GM13977 (cell line): ENCODE data around the gene ULK1.

Experiments
- DNase-seq: peaks from one replicate; pipeline ENCODE4 v3.0.0; 2012; ENCODE audit warnings: low spot score
- in situ Hi-C: fragments of 300-500 bp; cut with MboI; formaldehyde crosslinking; loops from one replicate; pipeline ENCODE4 v1.12.0; 2022; ENCODE audit warnings: low sequenced_read_pairs, low pct_unique_long_range_greater_than_20kb, mixed read lengths, inconsistent platforms; ENCODE audit not compliant: unreplicated experiment
- TF ChIP-seq, protein P1 (sequence below): IDR thresholded peaks from 2 replicates; pipeline ENCODE4 v1.5.1; 2012; ENCODE audit warnings: mild to moderate bottlenecking, control low read depth; ENCODE audit not compliant: insufficient read depth; ENCODE audit errors: extremely low read depth, missing control alignments

ULK1 gene

DNA sequence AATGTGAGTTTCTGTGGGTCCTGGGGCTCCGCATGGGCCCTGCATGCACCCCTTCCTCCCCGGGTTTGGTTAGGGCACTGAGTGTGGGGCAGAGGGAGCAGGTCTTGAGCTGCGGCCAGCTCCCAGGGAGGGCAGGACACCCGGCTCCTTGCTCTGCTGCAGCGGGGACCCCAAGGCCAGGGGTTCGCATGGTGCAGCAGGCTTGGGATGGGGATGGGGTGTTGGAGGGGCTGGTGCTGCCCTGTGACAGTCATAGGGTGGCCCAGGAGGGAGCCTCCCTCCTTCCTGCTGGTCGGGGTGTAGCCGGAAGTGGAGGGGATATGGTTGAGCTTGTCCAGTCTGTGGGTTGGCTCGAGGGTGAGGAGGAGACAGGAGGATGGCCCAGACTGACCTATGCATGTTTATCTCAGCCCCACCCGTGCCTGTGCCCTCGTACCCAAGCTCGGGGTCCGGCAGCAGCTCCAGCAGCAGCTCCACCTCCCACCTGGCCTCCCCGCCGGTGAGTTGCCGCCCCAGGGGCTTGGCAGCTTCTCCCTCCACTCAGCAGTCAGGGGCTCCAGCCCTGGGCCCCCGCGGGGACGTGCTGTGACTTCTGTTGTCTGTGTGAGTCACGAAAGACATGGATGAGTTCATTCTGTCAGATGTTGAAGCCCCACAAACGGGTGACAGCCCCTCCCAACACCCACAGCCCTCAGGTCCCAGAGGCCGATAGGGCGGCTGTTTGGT, 16.0 kb downstream of the ULK1 start:
- no peak for DNase-seq
- in situ Hi-C loops, result no loop called here
- TF ChIP-seq, protein P1, sequence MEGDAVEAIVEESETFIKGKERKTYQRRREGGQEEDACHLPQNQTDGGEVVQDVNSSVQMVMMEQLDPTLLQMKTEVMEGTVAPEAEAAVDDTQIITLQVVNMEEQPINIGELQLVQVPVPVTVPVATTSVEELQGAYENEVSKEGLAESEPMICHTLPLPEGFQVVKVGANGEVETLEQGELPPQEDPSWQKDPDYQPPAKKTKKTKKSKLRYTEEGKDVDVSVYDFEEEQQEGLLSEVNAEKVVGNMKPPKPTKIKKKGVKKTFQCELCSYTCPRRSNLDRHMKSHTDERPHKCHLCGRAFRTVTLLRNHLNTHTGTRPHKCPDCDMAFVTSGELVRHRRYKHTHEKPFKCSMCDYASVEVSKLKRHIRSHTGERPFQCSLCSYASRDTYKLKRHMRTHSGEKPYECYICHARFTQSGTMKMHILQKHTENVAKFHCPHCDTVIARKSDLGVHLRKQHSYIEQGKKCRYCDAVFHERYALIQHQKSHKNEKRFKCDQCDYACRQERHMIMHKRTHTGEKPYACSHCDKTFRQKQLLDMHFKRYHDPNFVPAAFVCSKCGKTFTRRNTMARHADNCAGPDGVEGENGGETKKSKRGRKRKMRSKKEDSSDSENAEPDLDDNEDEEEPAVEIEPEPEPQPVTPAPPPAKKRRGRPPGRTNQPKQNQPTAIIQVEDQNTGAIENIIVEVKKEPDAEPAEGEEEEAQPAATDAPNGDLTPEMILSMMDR, result no peak

DNA sequence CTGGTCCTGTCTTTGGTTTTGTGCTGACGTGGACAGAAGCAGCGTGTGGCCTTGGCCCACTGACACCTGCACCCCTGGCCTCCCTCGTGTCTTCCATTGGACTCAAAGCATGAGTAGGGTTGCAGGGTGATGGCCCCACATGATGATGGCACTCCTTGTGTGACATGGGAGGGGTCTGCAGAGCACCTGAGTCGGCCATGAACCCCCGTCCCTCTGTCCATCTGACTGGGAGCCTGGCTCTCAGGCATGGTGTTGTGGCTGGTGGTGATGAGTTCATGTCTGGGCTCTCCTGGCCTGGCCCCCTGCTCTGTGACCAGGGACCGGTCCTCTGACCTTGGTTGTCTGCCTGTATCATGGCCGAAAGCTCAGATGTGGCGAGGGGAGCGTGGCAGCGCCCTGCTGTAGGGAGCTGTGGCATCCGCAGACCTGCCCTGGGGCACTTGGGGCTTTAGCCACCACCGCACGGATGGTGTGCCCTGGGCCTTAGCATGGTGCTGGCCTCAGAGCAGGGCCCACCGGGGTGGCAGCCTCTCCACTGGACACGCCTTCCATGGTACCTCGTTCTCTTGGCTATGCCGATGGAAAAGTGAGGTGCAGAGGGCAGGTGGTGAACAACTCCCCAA, 16.7 kb downstream of the ULK1 start:
- no peak for DNase-seq
- in situ Hi-C loops, result no loop called here
- TF ChIP-seq, protein P1, result no peak

DNA sequence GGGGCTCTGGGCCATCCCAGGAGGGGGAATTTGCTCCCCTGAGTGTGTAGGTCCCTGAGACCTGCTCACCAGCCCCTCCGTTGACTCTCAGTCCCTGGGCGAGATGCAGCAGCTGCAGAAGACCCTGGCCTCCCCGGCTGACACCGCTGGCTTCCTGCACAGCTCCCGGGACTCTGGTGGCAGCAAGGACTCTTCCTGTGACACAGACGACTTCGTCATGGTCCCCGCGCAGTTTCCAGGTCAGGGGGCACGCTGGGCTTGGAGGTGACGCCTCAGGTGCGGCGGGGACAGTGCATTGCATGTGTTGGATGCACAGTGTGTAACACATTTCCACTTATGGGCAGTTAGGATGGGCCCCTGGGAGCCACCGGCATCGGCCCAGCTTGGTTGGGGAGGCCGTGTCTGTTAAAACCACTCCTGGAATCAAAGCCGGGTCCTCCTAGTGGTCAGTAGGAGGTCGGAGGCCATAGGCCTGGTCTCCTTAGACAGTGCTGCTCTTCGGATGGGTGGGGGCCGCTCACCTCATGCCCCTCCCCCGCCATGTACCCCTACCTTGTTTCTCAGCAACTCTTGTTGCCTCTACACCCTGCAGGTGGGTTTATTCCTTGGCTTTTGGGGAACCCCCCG, 17.5 kb downstream of the ULK1 start:
- in situ Hi-C loops, result no loop called here
- TF ChIP-seq, protein P1, result no peak
- no peak for DNase-seq

DNA sequence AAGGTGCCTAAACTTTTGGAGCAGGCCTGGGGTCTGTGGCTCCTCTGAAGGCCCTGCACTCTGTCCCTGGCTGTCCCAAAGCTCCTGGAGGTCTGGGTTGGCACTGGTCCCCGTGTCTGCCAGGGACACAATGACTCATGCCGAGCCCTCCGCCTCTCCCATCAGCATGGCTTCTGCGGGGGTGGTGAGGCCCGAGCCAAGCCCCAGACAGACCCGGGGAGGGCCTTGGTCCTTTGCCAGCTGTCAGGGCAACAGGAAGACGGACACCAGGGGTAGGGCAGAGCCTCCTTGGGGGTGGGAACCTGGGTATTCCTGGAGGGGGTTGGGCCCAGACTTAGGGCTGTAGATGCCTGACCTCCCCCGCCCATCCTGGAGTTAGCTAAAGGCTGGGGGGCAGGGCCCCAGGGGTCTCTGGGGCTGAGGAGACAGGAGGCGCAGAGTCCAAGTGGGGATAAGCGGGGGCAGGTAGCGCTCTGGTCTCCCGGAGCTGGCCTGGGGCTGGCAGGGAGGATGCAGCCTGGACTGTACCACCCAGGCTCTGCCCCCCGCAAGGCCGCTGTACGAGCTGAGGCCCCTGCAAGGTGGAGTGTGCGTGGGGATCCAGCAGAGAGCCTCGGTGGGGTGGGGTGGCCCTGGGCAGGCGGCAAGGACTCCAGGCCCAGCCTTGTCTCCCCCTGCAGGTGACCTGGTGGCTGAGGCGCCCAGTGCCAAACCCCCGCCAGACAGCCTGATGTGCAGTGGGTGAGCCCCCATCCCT, 18.3 kb downstream of the ULK1 start:
- no peak for DNase-seq
- TF ChIP-seq, protein P1, result no peak
- in situ Hi-C loops, result no loop called here

DNA sequence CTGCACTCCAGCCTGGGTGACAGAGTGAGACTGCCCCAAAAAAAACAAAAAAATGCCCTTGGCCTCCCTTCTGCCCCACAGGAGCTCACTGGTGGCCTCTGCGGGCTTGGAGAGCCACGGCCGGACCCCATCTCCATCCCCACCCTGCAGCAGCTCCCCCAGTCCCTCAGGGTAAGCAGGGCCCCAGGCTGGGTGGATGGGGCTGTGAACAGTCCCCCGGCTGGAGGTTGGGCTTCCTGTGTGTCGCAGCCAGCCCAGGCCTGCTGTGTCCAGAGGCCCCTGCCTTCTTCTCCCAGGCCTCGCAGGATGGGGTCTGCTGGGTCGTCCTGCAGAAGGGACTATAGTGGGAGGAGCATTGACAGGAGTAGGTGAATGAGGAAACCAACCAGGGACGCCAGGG, 19.2 kb downstream of the ULK1 start:
- in situ Hi-C loops, result no loop called here
- DNase-seq, result no peak
- TF ChIP-seq, protein P1, result no peak

DNA sequence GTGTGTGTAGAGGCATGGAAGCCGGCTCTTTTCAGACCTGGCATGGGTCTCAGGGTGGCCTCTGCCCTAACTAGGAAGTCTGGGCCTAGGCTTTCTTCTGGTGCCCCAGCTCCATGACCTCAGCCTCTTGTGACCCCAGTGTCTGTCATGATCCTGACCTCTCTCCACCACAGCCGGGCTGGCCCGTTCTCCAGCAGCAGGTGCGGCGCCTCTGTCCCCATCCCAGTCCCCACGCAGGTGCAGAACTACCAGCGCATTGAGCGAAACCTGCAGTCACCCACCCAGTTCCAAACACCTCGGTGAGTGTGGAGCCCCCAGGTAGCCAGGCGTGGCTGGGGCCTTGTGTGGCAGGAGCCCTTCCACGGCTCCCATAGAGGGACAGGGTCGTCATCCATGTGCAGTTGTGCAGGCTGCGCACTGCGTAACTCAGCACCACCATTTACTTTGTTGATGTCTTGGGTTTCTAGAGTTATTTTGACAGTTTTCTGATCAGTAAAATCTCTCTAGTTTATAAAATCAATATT, 19.8 kb downstream of the ULK1 start:
- DNase-seq, result no peak
- in situ Hi-C loops, result no loop called here
- TF ChIP-seq, protein P1, result no peak
